RPMI7951 (cell line): ENCODE measurements around the gene EVL. TPM values are rescaled to one million over a fixed set of nuclear protein-coding genes. Genes with fewer than 3 reads are reported as not detected.
"Not testable (repeated sequence)": the region's sequence is repeated elsewhere in the genome, so short reads cannot be mapped to it uniquely, and the experiment has no call there.

ENCODE experiments used
- DNase-seq: peaks from one replicate; pipeline ENCODE4 v3.0.0-alpha.2; 2012; ENCODE audit warnings: low read depth
- total RNA-seq: library from RNA; depleted of rRNA; stranded (reverse); fragments of >200 nt; shearing (Covaris generic); gene quantifications from 2 replicates; pipeline ENCODE4 v1.2.3, GENCODE V29; 2014

EVL gene
- total RNA-seq, 1 experiment from 2014 or later, result 2.9 TPM

DNA sequence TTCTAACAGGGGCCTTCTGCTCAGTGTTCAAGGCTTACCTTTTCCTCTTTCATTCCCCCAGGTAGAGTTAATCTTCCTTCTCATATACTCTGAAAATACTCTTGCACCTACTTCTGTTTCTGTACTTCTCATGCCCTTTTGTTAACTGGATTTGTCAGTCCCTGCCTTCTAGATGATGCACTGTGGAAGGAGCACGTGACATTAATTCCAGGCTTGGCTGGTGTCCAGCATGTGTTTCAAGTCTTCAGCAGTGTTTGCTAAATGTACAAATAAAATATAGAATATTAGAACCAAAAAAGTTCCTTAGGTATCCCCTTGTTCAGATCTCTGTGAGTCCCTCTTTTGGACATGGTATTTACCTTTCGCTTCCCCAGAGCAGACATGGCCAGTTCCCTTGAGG is 27.9 kb upstream of the EVL start:
- no peak for DNase-seq

- no peak for DNase-seq
Observed at GRCh38 chr14:100038065-100038464, 27.2 kb upstream of the EVL start.

DNA sequence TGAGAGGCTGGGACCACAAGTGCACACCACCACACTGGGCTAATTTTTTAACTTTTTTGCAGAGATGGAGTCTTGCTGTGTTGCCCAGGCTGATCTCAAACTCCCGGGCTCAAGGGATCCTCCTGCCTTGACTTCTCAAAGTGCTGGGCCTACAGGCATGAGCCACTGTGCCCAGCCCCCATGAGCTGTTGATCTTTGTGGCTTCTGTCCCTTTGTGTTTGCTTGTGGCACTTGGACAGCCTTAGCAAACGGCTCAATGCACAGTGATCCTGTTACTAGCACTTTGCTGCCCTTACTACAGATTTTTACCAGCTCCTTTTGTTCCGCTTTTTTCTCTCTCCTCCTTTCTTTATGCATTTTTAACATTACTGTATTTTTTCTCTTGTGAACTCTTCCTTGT is 25.3 kb upstream of the EVL start:
- DNase-seq, result no peak

DNA sequence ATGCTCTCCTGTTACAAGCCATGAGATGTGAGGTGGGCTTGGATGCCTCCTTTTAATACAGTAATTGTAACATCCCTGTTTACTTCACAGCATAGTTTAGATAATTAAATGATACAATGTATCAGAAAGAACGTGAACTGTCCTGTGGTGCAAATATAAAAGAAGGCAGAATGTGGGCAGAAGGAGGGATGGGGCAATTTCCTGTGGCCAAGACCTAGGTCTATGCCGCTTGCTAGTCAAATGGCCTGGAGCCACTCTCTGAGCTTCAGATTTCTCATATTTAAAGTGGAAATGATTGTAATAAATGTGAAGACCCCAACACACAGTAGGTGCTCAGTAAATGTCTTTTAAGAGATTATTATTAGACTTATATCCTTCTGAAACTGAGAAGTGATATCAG is 24.0 kb upstream of the EVL start:
- DNase-seq, result no peak

GRCh38 chr14:100042286-100042685 is 22.9 kb upstream of the EVL start:
- no peak for DNase-seq

- DNase-seq, result no peak
Observed at GRCh38 chr14:100045642-100046344, 19.4 kb upstream of the EVL start.

- no peak for DNase-seq
Observed at GRCh38 chr14:100047600-100047999, 17.6 kb upstream of the EVL start.

DNA sequence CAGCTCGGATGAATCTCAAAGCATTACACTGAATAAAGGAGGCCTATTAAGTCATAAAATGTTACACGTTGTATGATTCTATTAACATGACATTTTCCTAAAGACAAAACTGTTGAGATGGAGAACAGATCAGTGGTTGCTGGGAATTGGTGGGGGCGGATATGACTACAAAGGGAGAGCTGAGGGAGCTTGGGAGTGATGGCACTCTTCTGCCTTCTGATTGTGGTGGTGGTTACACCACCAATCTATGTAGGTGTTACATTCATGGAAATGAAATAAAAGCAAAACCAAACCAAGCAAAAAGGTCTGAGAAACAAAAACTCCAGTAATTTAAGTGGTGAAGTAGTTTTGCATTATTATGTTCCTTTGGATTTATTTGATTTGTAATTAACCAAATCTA is 16.4 kb upstream of the EVL start:
- no peak for DNase-seq

GRCh38 chr14:100049220-100049619 is 16.0 kb upstream of the EVL start:
- DNase-seq, result no peak

GRCh38 chr14:100051103-100051502 is 14.1 kb upstream of the EVL start:
- no peak for DNase-seq

DNA sequence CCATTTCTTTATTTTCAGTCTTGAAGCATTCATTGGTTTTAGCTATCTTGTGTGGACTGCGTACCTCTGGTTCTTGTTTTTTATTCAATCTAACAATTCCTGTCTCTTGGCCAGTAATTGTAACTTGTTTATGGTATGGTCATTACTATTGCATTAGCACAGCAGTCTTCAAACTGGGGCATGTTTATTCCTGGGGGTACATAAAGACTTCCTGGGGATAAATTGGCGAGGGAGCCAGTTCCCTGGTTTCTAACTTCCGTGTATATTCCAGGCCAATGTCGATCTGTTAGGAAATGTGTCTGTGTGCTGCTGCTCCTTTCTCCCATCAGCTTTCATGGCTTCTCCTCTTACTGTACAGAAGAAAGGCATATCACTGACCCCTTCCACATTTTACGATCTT is 13.7 kb upstream of the EVL start:
- no peak for DNase-seq

DNA sequence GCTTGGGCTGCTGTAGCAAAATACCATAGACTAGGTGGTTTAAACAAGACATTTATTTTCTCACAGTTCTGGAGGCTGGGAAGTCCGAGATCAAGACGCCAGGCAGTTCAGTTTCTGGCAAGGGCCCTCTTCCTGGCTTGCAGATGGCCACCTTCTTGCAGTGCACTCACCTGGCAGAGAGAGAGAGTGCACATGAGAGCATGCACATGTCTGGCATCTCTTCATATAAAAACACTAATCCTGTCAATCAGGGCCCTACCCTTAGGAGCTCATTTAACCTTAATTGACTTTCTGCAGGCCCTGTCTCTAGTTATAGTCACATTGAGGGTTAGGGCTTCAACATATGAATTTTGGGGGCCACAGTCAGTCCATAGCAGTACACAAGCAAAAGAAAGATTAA is 12.4 kb upstream of the EVL start:
- no peak for DNase-seq

DNA sequence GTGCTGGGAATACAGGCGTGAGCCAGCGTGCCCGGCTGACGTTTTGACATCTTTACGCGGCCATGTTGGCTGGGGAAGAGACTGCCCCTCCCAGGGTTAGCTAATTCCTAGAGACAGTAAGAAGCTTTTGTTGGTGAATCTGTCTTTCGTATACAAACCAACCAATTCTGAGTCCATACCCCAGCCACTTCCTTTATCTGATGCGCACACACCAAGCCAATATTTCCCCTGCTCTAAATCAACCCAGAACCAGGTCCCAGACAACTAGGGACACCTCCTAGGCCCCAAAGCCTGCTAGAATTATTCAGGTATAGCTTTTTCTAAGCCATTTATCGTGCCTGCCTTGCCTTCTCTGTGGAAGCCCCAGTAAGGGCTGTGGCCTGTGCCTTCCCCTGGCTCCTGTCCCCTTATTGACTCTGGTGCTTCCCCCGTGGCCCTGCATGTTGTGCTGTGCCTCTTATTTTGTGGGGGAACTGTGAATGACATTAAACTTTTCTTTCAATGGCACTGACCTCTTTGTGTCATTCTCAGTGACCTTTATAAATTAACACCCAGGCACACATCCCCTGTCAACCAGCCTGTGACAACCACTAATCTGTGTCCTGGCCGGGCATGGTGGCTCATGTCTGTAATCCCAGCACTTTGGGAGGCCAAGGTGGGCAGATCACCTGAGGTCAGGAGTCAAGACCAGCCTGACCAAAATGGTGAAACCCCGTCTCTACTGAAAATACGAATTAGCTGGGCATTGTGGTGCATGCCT is 10.7 kb upstream of the EVL start:
- no peak for DNase-seq

DNA sequence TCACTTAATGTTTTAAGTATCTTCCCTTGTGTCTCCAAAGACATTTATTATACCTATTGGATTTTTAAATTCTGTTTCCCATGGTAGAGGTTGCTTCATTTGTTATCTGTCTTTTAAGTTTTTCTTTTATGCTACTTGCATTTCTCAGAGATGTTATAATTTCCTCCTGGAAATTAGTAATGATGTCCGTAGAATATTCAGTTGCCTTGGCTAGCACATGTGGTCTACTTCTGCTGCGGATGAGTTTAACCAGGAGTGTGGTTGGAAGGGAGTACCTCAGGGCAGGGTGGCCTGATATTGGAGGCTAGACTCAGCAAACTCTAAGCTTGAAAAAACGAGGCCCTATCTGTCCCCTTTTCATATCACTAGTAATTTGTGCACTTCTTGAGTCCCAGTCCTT is 8.8 kb upstream of the EVL start:
- no peak for DNase-seq

DNA sequence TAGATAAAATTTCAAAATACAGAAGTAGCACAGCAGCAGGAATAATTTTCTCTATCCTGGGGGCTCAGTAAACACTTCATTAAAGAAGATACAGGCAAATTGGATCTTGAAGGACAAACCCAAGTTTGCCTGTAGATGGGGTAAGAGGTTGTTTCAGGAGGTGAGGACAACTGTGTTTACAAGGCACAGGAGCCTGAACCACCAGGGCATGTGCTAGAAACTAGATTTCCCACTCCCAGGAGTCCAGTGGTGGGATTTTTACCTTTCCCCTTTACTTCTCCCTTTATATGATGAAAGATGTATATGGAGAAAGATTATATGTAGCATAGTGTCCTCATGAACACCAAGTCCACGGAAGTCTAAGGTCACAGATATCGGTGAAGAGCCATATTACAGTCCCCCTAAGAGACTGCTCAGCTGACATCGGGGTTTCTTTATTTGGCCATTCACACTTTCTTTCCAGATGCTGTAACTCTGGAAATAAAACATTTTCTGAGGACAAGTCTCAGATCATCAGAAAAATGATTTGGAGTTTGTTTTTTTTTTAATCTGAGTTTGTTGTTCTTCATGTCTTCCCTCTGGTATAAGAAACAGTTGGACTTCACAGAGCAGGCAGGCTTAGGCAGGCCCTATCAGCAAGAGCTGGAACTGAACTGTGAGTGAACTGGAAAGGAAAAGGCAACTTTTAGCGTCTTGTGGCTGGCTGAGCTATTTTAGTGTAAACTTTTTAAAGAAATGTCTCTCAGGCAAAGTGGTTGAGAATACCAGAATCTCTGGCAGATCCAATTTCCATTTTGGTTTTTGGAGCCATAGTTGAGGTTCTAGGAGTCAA is 8.0 kb upstream of the EVL start:
- no peak for DNase-seq

GRCh38 chr14:100058777-100059437 is 6.3 kb upstream of the EVL start:
- DNase-seq, result no peak

- no peak for DNase-seq
Observed at GRCh38 chr14:100059438-100059781, 5.8 kb upstream of the EVL start.

DNA sequence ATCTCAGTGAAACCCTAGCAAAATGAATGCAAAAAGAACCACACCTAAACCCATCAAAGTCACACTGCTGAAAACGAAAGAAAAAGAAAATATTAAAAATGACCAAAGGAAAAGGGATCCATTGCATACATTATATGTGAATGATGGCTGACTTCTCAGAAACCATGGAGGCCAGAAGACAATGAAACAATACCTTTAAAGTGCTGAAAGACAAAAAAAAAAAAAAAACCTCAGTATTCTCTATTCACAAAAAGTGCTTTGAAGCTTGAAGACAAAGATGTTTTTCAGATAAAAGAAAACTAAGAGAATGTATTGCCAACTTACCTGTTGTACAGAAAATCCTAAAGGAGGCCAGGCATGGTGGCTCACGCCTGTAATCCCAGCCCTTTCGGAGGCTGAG is 4.5 kb upstream of the EVL start:
- DNase-seq, result no peak

- no peak for DNase-seq
Observed at GRCh38 chr14:100062590-100062989, 2.6 kb upstream of the EVL start.

- DNase-seq, result no peak
Observed at GRCh38 chr14:100063314-100063941, 1.8 kb upstream of the EVL start.

- not testable (repeated sequence) for DNase-seq
Observed at GRCh38 chr14:100064335-100065092, 708 bp upstream of the EVL start.
